K562 (cell line): ENCODE measurements around the gene ADGRB3. TPM values are rescaled to one million over a fixed set of nuclear protein-coding genes. Genes with fewer than 3 reads are reported as not detected.

ENCODE experiments used
- FOS ChIP-seq: IDR thresholded peaks from 3 replicates; pipeline ENCODE4 v1.6.1; 2011; ENCODE audit not compliant: insufficient read length; ENCODE audit errors: extremely low read depth
- ZBTB40 ChIP-seq, 2 experiments: fragments of 450-650 bp in 1 of 2; sonication (generic) in 1 of 2; formaldehyde crosslinking in 1 of 2; IDR thresholded peaks; 2 replicates each; pipeline versions ENCODE4 v1.7.1 to v1.9.0; 2016 to 2022; ENCODE audit warnings: inconsistent platforms in 1 of 2, mild to moderate bottlenecking in 1 of 2, missing genetic modification reagents in 1 of 2
- ZBTB43 ChIP-seq: sonication (generic); formaldehyde crosslinking; IDR thresholded peaks from 2 replicates; pipeline ENCODE4 v1.8.0; 2023; ENCODE audit warnings: mild to moderate bottlenecking, missing genetic modification reagents
- polyA plus RNA-seq, 8 experiments: library from polyadenylated mRNA; depleted of rRNA in 4 of 8; stranded (reverse) in 5 of 8; unstranded in 3 of 8; fragments of >200 nt; fragmentation: Nextera tagmentation in 2 of 8; fragmentation: Illumina TruSeq in 1 of 8; extraction: Ambion mirVana in 2 of 8; extraction: Trizol in 1 of 8; gene quantifications; 2 replicates each; pipeline versions ENCODE4 v1.2.1 to v1.2.3, GENCODE V29; 2011 to 2014; ENCODE audit warnings: inconsistent platforms in 1 of 8, missing spikeins in 1 of 8
- total RNA-seq, 7 experiments: library from RNA; depleted of rRNA in 6 of 7; stranded (reverse); fragments of >200 nt in 6 of 7; fragmentation: Illumina TruSeq in 2 of 7; extraction: Trizol in 2 of 7; gene quantifications; 2 replicates each; pipeline versions ENCODE4 v1.2.1 to v1.2.3, GENCODE V29; 2011 to 2021; ENCODE audit warnings: low replicate concordance in 1 of 7

ADGRB3 gene
- total and polyA plus RNA-seq, 9 of the 15 experiments (the other 6 are each of a cell fraction or from before 2014, with no cell fraction given) = 0.90 to 7.8 (median 2.4) TPM

GRCh38 chr6:68655028-68655427 lies 19.9 kb downstream of the ADGRB3 start (continued):
- TF ChIP-seq ZBTB43 (CRISPR knock-in tag) = no peak
- 0 out of 2 replicates have a peak, but pooled peaks have one; percentile 49 for TF ChIP-seq ZBTB40 (IDR thresholded peaks at IDR 0.05)
- no peak for TF ChIP-seq ZBTB40 (CRISPR knock-in tag; IDR thresholded peaks at IDR 0.05)
- TF ChIP-seq FOS = no peak
